CD4-positive, CD25-positive, alpha-beta regulatory T cell (primary cell): ENCODE data around the gene XRCC4. TPM values are rescaled to one million over a fixed set of nuclear protein-coding genes. Genes with fewer than 3 reads are reported as not detected.

Experiments
- ATAC-seq, 2 donors: fragments of 150-1000 bp; cut with Tn5 transposase; one replicate each; pipeline ENCODE4 v1.10.0; 2021; ENCODE audit warnings: low read depth in 2 of 2, moderate number of reproducible peaks in 2 of 2, moderate library complexity in 1 of 2
- DNase-seq, 3 donors: peaks; one replicate each; pipeline versions ENCODE4 v3.0.0 to v3.0.0-alpha.2; 2012 to 2022; ENCODE audit warnings: mixed read lengths in 1 of 3
- H3K27ac ChIP-seq: one replicate; pipeline ENCODE4 v1.7.0; 2013; ENCODE audit warnings: mild to moderate bottlenecking, low read length; ENCODE audit not compliant: insufficient read depth, poor library complexity, severe bottlenecking
- H3K27me3 ChIP-seq: one replicate; pipeline ENCODE4 v1.7.0; 2013; ENCODE audit warnings: low read length; ENCODE audit not compliant: control insufficient read depth, insufficient read depth
- H3K36me3 ChIP-seq: one replicate; pipeline ENCODE4 v1.7.0; 2013; ENCODE audit warnings: mild to moderate bottlenecking, low read length, moderate library complexity; ENCODE audit not compliant: control insufficient read depth, insufficient read depth
- H3K4me1 ChIP-seq: 2 replicates; pipeline ENCODE4 v1.7.0; 2013; ENCODE audit warnings: mild to moderate bottlenecking, low read length; ENCODE audit not compliant: insufficient read depth, control insufficient read depth, poor library complexity, severe bottlenecking
- H3K4me3 ChIP-seq: one replicate; pipeline ENCODE4 v1.7.0; 2013; ENCODE audit warnings: low read depth, mild to moderate bottlenecking, low read length, moderate library complexity
- H3K9me3 ChIP-seq, 2 experiments: 1 replicate in 1 of 2; 2 replicates in 1 of 2; pipeline ENCODE4 v1.7.0; 2013; ENCODE audit warnings: low read length in 2 of 2, mild to moderate bottlenecking in 1 of 2, moderate library complexity in 1 of 2; ENCODE audit not compliant: control insufficient read depth in 2 of 2
- H3K27ac Mint-ChIP-seq, 3 donors: one replicate each; pipeline ENCODE4 v1.8.0; 2020 to 2022; ENCODE audit warnings: mild to moderate bottlenecking in 3 of 3, mixed read lengths in 3 of 3, moderate library complexity in 2 of 3
- H3K27me3 Mint-ChIP-seq: one replicate; pipeline ENCODE4 v1.8.0; 2022; ENCODE audit warnings: mild to moderate bottlenecking, mixed read lengths
- H3K36me3 Mint-ChIP-seq: one replicate; pipeline ENCODE4 v1.8.0; 2020; ENCODE audit warnings: mixed read lengths
- H3K4me1 Mint-ChIP-seq, 4 donors: one replicate each; pipeline ENCODE4 v1.8.0; 2020 to 2022; ENCODE audit warnings: mixed read lengths in 4 of 4, mild to moderate bottlenecking in 1 of 4
- H3K4me3 Mint-ChIP-seq, 4 donors: one replicate each; pipeline ENCODE4 v1.8.0; 2020 to 2022; ENCODE audit warnings: mild to moderate bottlenecking in 4 of 4, mixed read lengths in 4 of 4, moderate library complexity in 3 of 4
- H3K9me3 Mint-ChIP-seq, 7 donors: one replicate each; pipeline ENCODE4 v1.8.0; 2020 to 2022; ENCODE audit warnings: mixed read lengths in 7 of 7, mild to moderate bottlenecking in 3 of 7, moderate library complexity in 2 of 7
- polyA plus RNA-seq, 4 donors: library from polyadenylated mRNA; unstranded; fragments of 300-500 nt; fragmentation: Illumina TruSeq; gene quantifications; one replicate each; pipeline ENCODE4 v1.2.3, GENCODE V29; 2021
- total RNA-seq: library from RNA; stranded (reverse); gene quantifications from one replicate; pipeline ENCODE4 v1.2.3, GENCODE V29; 2022

XRCC4 gene
- total and polyA plus RNA-seq, 5 donors from 2014 or later = 3.8 to 10.1 (median 6.2) TPM

GRCh38 chr5:83167538-83167937 lies 90.2 kb downstream of the XRCC4 start:
- Histone ChIP-seq H3K27ac (no peak overlapping the region), H3K4me1 (no peaks in the 10 kb centered on the region), H3K4me3 (no peak overlapping the region), H3K36me3 (no peaks in the 10 kb centered on the region), H3K9me3 (no peaks in the 10 kb centered on the region), H3K27me3 (no peaks in the 10 kb centered on the region)
- H3K36me3 Mint-ChIP-seq = peaks cover 7% of the 10 kb centered on the region
- H3K4me3 Mint-ChIP-seq = no peak overlapping the region
- no peak for ATAC-seq
- H3K27ac Mint-ChIP-seq = no peak overlapping the region
- H3K9me3 Mint-ChIP-seq = no peaks in the 10 kb centered on the region
- H3K4me1 Mint-ChIP-seq = no peaks in the 10 kb centered on the region
- no peaks in the 10 kb centered on the region for H3K27me3 Mint-ChIP-seq
- DNase-seq = no peak

- H3K36me3 ChIP-seq = no peaks in the 10 kb centered on the region
- Mint-ChIP-seq H3K27me3 (no peaks in the 10 kb centered on the region), H3K36me3 (peaks cover 7% of the 10 kb centered on the region), H3K27ac (no peak overlapping the region), H3K4me1 (peaks cover 0 to 2% (median 0%) of the 10 kb centered on the region in 4 donors), H3K4me3 (no peak overlapping the region), H3K9me3 (no peaks in the 10 kb centered on the region)
- no peak overlapping the region for H3K4me3 ChIP-seq
- H3K9me3 ChIP-seq = no peaks in the 10 kb centered on the region
- DNase-seq (no peak), ATAC-seq (no peak)
- no peaks in the 10 kb centered on the region for H3K27me3 ChIP-seq
- H3K4me1 ChIP-seq = no peaks in the 10 kb centered on the region
- H3K27ac ChIP-seq = no peak overlapping the region
These were observed 92.4 kb downstream of the XRCC4 start for GRCh38 chr5:83169571-83170337.

DNA sequence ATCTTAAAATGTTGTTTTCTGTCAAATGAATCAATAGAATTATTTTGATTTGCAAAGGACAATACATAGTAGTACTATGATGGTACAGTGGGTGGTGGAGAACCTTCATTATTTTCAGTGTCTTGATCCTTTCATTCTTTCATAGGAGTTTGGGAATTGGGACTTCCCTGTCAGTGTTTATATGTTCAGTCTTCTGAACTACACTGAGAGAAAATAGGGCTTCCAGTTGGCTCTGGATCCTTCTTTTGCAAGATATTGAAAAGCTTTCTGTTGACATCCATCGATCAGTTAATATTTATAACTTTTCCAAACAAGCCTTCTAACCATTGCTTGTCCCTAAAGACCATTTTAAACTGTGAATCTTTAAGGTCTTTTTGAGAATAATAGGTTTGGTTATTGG lies 94.7 kb downstream of the XRCC4 start:
- no peak for ATAC-seq

DNA sequence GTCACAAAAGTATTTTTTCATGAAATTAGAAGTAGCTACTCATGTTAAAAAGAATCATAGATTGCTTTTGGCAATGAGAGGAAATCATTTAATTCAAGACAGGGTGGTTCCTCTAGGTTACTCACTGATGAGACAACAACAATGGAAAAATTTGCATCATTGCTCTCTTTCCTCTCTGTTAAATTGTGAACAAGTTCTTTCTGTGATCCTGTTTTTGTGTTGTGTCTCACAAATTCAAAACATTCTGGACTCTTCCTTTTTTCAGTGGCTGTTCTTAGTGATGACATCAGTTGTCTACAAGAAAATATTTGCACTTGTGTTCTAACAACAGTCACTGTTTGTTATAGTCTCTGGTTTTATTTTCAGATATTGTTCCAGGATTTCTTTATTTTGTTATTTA lies 95.3 kb downstream of the XRCC4 start:
- DNase-seq (no peak), ATAC-seq (no peak)
- H3K27me3 Mint-ChIP-seq = no peaks in the 10 kb centered on the region
- H3K4me1 Mint-ChIP-seq = peaks cover 0 to 2% (median 0%) of the 10 kb centered on the region in 4 donors
- Histone ChIP-seq H3K4me1 (no peaks in the 10 kb centered on the region), H3K27ac (no peak overlapping the region), H3K36me3 (no peaks in the 10 kb centered on the region), H3K4me3 (no peak overlapping the region), H3K9me3 (no peaks in the 10 kb centered on the region), H3K27me3 (no peaks in the 10 kb centered on the region)
- no peak overlapping the region for H3K27ac Mint-ChIP-seq
- H3K9me3 Mint-ChIP-seq = no peaks in the 10 kb centered on the region
- peaks cover 3% of the 10 kb centered on the region for H3K36me3 Mint-ChIP-seq
- no peak overlapping the region for H3K4me3 Mint-ChIP-seq

More for the DNA sequence above, 94.7 kb downstream of the XRCC4 start:
- H3K36me3 ChIP-seq = no peaks in the 10 kb centered on the region
- H3K27ac ChIP-seq = no peak overlapping the region
- H3K36me3 Mint-ChIP-seq = peaks cover 7% of the 10 kb centered on the region
- no peaks in the 10 kb centered on the region for H3K27me3 ChIP-seq
- no peaks in the 10 kb centered on the region for H3K4me1 ChIP-seq
- no peak overlapping the region for H3K4me3 ChIP-seq
- H3K27me3 Mint-ChIP-seq = no peaks in the 10 kb centered on the region
- no peaks in the 10 kb centered on the region for H3K9me3 ChIP-seq
- DNase-seq = no peak
- peaks cover 0 to 2% (median 0%) of the 10 kb centered on the region in 4 donors for H3K4me1 Mint-ChIP-seq
- no peak overlapping the region for H3K27ac Mint-ChIP-seq
- H3K4me3 Mint-ChIP-seq = no peak overlapping the region
- H3K9me3 Mint-ChIP-seq = no peaks in the 10 kb centered on the region

DNA sequence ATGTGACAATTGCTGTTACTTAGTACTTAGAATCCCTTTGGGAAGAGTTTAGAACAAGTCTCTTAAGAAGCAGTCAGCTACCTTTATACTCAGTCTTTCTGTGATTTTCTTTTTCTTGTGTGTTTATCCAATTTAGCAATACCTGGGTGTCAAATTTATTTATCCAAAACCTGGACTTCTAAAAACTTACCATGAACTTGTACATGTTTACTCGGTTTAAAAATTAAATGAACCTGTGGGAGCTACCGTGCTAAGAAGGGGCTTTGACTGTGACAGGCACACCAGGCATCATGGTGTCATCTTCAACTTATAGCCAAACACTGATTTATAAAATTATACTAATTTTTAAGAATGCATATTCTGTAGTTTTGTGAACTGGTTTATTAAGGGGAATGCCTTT lies 96.5 kb downstream of the XRCC4 start:
- H3K36me3 ChIP-seq = no peaks in the 10 kb centered on the region
- no peaks in the 10 kb centered on the region for H3K4me1 ChIP-seq
- H3K27me3 ChIP-seq = no peaks in the 10 kb centered on the region
- H3K36me3 Mint-ChIP-seq = peaks cover under 1% of the 10 kb centered on the region
- H3K27ac Mint-ChIP-seq = no peak overlapping the region
- H3K27ac ChIP-seq = no peak overlapping the region
- peaks cover 0 to 2% (median 0%) of the 10 kb centered on the region in 4 donors for H3K4me1 Mint-ChIP-seq
- no peak overlapping the region for H3K4me3 ChIP-seq
- no peak for DNase-seq
- H3K9me3 Mint-ChIP-seq = no peaks in the 10 kb centered on the region
- no peak overlapping the region for H3K4me3 Mint-ChIP-seq
- H3K27me3 Mint-ChIP-seq = no peaks in the 10 kb centered on the region
- H3K9me3 ChIP-seq = no peaks in the 10 kb centered on the region
- no peak for ATAC-seq

DNA sequence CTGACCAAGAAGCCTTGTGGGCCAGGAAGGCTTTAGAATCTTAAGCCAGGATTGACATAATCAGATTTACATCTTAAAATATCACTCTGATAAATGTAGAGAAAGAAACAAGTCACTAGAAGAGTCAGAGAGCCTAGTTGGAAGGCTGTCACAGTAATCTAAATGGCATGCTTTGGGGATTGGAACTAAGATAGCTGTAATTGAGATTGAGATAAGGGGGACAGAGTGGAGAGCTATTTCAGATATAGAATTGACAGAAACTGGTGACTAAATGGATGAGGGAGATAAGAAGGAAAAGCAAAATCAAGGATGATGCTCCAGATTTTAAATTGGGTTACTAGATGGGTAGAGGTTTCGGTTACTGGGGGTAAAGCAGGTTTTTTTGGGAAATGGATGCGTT lies 100.5 kb downstream of the XRCC4 start:
- no peaks in the 10 kb centered on the region for H3K4me1 Mint-ChIP-seq
- ATAC-seq (no peak), DNase-seq (no peak)
- H3K9me3 Mint-ChIP-seq = no peaks in the 10 kb centered on the region
- no peaks in the 10 kb centered on the region for H3K27me3 Mint-ChIP-seq
- no peaks in the 10 kb centered on the region for H3K9me3 ChIP-seq
- H3K4me3 ChIP-seq = no peak overlapping the region
- H3K36me3 ChIP-seq = no peaks in the 10 kb centered on the region
- H3K27ac ChIP-seq = no peak overlapping the region
- H3K4me3 Mint-ChIP-seq = no peak overlapping the region
- no peaks in the 10 kb centered on the region for H3K27me3 ChIP-seq
- H3K4me1 ChIP-seq = no peaks in the 10 kb centered on the region
- no peak overlapping the region for H3K27ac Mint-ChIP-seq
- no peaks in the 10 kb centered on the region for H3K36me3 Mint-ChIP-seq

DNA sequence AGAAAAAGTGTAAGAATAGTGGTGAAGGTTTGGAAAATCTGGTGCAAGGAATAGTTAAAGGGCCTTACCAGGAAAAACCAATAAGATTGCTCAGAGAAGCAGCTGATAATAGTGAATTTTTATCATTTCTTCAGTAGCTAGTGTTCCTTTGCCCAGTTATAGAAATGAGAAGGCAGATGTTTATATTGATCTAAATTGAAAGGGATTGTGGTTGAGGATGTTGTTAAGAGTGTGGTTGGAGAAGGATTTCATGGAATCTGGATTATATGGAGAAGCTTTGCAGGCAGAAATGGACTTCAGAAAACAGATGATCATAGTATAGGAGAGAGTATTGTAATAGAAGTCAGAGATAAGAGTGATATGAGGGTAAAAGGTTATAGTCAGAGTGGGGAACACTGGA lies 102.6 kb downstream of the XRCC4 start:
- Mint-ChIP-seq H3K27ac (no peak overlapping the region), H3K9me3 (no peaks in the 10 kb centered on the region), H3K27me3 (no peaks in the 10 kb centered on the region), H3K4me1 (no peaks in the 10 kb centered on the region), H3K36me3 (no peaks in the 10 kb centered on the region), H3K4me3 (no peak overlapping the region)
- H3K27me3 ChIP-seq = no peaks in the 10 kb centered on the region
- no peaks in the 10 kb centered on the region for H3K9me3 ChIP-seq
- H3K4me1 ChIP-seq = no peaks in the 10 kb centered on the region
- no peak for DNase-seq
- no peaks in the 10 kb centered on the region for H3K36me3 ChIP-seq
- no peak overlapping the region for H3K4me3 ChIP-seq
- ATAC-seq = no peak
- no peak overlapping the region for H3K27ac ChIP-seq

GRCh38 chr5:83184534-83184933 lies 107.2 kb downstream of the XRCC4 start:
- Mint-ChIP-seq H3K27me3 (no peaks in the 10 kb centered on the region), H3K9me3 (peaks cover 0 to 3% (median 0%) of the 10 kb centered on the region in 7 donors), H3K4me1 (no peaks in the 10 kb centered on the region), H3K36me3 (no peaks in the 10 kb centered on the region), H3K4me3 (no peak overlapping the region), H3K27ac (no peak overlapping the region)
- Histone ChIP-seq H3K4me1 (no peaks in the 10 kb centered on the region), H3K27me3 (no peaks in the 10 kb centered on the region), H3K9me3 (no peaks in the 10 kb centered on the region), H3K27ac (no peak overlapping the region), H3K4me3 (no peak overlapping the region), H3K36me3 (no peaks in the 10 kb centered on the region)
- ATAC-seq = no peak
- DNase-seq = no peak
